ENCODE data around the gene AR. TPM values are rescaled to one million over a fixed set of nuclear protein-coding genes. Genes with fewer than 3 reads are reported as not detected.

The AR gene
- polyA plus RNA-seq, 1 donor (not counting 4 experiments of a cell fraction or from before 2014, with no cell fraction given) = 0.47 TPM

- no peak for FAIRE-seq
These were observed 18.7 kb upstream of the AR start for GRCh38 chrX:67524950-67525691.

GRCh38 chrX:67536564-67536963 is 7.3 kb upstream of the AR start:
- FAIRE-seq (no peak), DNase-seq (ENCODE audit: low read depth, low spot score) (no peak)
- no peak overlapping the region for H3K4me2 ChIP-seq (ENCODE audit: control insufficient read depth, extremely low read depth, insufficient read depth, low read depth, low read length)
- H3K27me3 ChIP-seq (ENCODE audit: control insufficient read depth, extremely low read depth, insufficient read depth, low read length) = no peaks in the 10 kb centered on the region
- H2AFZ ChIP-seq (ENCODE audit: control insufficient read depth, low read length) = no peak overlapping the region
- no peaks in the 10 kb centered on the region for H4K20me1 ChIP-seq (ENCODE audit: control insufficient read depth, extremely low read depth, insufficient read depth, low read length)
- no peaks in the 10 kb centered on the region for H3K9me3 ChIP-seq (ENCODE audit: control insufficient read depth, low read depth, low read length)
- dilution Hi-C loops (cut with MboI; ENCODE audit: extremely low pct_ligation_motif_present, low sequenced_read_pairs) = no loop called here
- no peak overlapping the region for H3K27ac ChIP-seq (ENCODE audit: control insufficient read depth, insufficient read depth, low read length)
- H3K36me3 ChIP-seq (ENCODE audit: control insufficient read depth in 2 of 2, extremely low read depth in 1 of 2, insufficient read depth in 2 of 2, low read length in 2 of 2) = no peaks in the 10 kb centered on the region
- H3K4me3 ChIP-seq (ENCODE audit: control insufficient read depth in 2 of 3, extremely low read depth in 1 of 3, insufficient read depth in 2 of 3, low read depth in 1 of 3, low read length in 3 of 3) = no peak overlapping the region
- no peaks in the 10 kb centered on the region for H3K79me2 ChIP-seq (ENCODE audit: control insufficient read depth, insufficient read depth, low read length)
- H3K9me1 ChIP-seq (ENCODE audit: control insufficient read depth, extremely low read depth, insufficient read depth, low read length) = no peaks in the 10 kb centered on the region
- no peaks in the 10 kb centered on the region for H3K4me1 ChIP-seq (ENCODE audit: control insufficient read depth, extremely low read depth, insufficient read depth, low read length)
- H3K9ac ChIP-seq (ENCODE audit: control insufficient read depth, extremely low read depth, insufficient read depth, low read length) = no peak overlapping the region
- no peak for TF ChIP-seq EZH2 (IDR thresholded peaks at IDR 0.05; ENCODE audit: low read length)
- TF ChIP-seq CTCF (optimal IDR thresholded peaks at IDR 0.05 in 1 of 3, IDR thresholded peaks at IDR 0.05 in 1 of 3, conservative IDR thresholded peaks at IDR 0.05 in 1 of 3; ENCODE audit: extremely low read depth in 1 of 3, insufficient read depth in 2 of 3, low read length in 3 of 3) = no peak

More at GRCh38 chrX:67524950-67525691, 18.7 kb upstream of the AR start:
- Histone ChIP-seq H3K9me3 (ENCODE audit: control insufficient read depth, low read depth, low read length) (no peaks in the 10 kb centered on the region), H3K4me1 (ENCODE audit: control insufficient read depth, extremely low read depth, insufficient read depth, low read length) (no peaks in the 10 kb centered on the region), H3K9ac (ENCODE audit: control insufficient read depth, extremely low read depth, insufficient read depth, low read length) (no peak overlapping the region), H3K4me3 (ENCODE audit: control insufficient read depth in 2 of 3, extremely low read depth in 1 of 3, insufficient read depth in 2 of 3, low read depth in 1 of 3, low read length in 3 of 3) (no peak overlapping the region), H3K36me3 (ENCODE audit: control insufficient read depth in 2 of 2, extremely low read depth in 1 of 2, insufficient read depth in 2 of 2, low read length in 2 of 2) (no peaks in the 10 kb centered on the region), H3K9me1 (ENCODE audit: control insufficient read depth, extremely low read depth, insufficient read depth, low read length) (no peaks in the 10 kb centered on the region), H3K27me3 (ENCODE audit: control insufficient read depth, extremely low read depth, insufficient read depth, low read length) (no peaks in the 10 kb centered on the region), H2AFZ (ENCODE audit: control insufficient read depth, low read length) (no peak overlapping the region), H4K20me1 (ENCODE audit: control insufficient read depth, extremely low read depth, insufficient read depth, low read length) (no peaks in the 10 kb centered on the region), H3K79me2 (ENCODE audit: control insufficient read depth, insufficient read depth, low read length) (no peaks in the 10 kb centered on the region), H3K27ac (ENCODE audit: control insufficient read depth, insufficient read depth, low read length) (no peak overlapping the region), H3K4me2 (ENCODE audit: control insufficient read depth, extremely low read depth, insufficient read depth, low read depth, low read length) (no peak overlapping the region)
- DNase-seq (ENCODE audit: low read depth, low spot score) = no peak
- dilution Hi-C loops (cut with MboI; ENCODE audit: extremely low pct_ligation_motif_present, low sequenced_read_pairs) = no loop called here
- TF ChIP-seq CTCF (optimal IDR thresholded peaks at IDR 0.05 in 1 of 3, IDR thresholded peaks at IDR 0.05 in 1 of 3, conservative IDR thresholded peaks at IDR 0.05 in 1 of 3; ENCODE audit: extremely low read depth in 1 of 3, insufficient read depth in 2 of 3, low read length in 3 of 3) (no peak), EZH2 (IDR thresholded peaks at IDR 0.05; ENCODE audit: low read length) (no peak)
